GM19193 (cell line): ENCODE measurements around the gene SAPCD2.

ENCODE experiments used
- POLR2A ChIP-seq: IDR thresholded peaks from 4 replicates; pipeline ENCODE4 v1.6.1; 2011; ENCODE audit not compliant: insufficient read depth, insufficient read length; ENCODE audit errors: extremely low read depth

Gene SAPCD2

DNA sequence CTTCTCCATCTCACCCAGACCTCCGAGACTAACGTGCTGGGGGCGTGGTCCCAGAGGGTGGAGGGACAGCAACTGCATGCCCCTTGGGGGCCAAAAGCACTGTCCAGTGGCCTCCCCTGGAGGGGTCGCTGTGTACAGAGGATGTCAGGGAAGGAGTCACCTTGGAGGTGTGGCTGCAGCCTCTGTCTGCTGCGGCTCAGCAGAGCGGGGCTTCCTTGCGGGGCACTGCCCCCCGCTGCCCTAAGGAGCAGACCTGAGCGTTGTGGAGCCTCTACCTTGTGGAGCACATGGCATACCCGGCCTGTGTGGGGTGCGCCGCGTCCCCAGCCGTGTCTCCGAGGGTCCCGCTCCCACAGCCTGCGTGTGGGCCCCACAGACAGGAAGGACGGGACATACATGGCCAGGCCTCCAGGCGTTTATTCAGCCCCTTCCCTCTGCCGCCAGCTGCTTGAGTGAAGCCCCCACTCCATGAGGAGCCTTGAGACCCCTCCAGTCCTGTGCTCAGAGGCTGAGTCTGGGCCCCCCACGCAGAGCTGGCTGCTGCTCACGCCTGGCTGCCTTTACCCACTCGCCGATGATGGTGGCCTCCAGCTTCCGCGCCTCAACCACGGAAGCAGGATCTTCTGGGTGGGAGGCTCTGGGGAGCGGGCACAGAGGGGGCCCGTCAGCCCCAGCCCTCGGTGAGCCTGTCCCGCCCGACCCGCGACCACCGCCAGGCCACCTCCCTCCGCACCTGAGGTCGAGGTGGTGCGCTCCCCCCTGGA lies 40.0 kb upstream of the SAPCD2 start:
- TF ChIP-seq POLR2A: no peak

- no peak for TF ChIP-seq POLR2A
Observed at GRCh38 chr9:137109250-137110146, 39.1 kb upstream of the SAPCD2 start.

- no peak for TF ChIP-seq POLR2A
Observed at GRCh38 chr9:137108608-137109249, 38.4 kb upstream of the SAPCD2 start.

GRCh38 chr9:137107982-137108381 lies 37.6 kb upstream of the SAPCD2 start:
- TF ChIP-seq POLR2A: no peak

DNA sequence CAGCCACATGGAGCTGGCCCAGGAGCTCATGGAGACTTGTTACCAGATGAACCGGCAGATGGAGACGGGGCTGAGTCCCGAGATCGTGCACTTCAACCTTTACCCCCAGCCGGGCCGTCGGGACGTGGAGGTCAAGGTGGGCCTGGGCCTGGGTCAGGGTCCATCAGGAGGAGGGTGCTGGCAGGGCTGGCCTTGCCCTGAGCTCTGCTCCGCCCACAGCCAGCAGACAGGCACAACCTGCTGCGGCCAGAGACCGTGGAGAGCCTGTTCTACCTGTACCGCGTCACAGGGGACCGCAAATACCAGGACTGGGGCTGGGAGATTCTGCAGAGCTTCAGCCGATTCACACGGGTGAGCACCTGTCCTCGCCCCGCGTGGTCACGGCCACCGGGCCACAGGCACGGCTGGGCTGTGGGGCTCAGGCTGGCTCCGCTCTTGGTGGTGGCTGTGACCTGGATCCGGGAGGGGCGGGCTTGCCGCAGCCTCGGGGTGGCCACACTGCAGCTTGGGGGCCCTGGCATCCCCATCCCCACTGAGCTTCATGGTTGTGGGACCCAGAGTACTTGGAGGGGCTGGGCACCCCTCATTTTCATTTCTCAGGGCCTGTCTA lies 37.1 kb upstream of the SAPCD2 start:
- peak; percentile 18 for TF ChIP-seq POLR2A

DNA sequence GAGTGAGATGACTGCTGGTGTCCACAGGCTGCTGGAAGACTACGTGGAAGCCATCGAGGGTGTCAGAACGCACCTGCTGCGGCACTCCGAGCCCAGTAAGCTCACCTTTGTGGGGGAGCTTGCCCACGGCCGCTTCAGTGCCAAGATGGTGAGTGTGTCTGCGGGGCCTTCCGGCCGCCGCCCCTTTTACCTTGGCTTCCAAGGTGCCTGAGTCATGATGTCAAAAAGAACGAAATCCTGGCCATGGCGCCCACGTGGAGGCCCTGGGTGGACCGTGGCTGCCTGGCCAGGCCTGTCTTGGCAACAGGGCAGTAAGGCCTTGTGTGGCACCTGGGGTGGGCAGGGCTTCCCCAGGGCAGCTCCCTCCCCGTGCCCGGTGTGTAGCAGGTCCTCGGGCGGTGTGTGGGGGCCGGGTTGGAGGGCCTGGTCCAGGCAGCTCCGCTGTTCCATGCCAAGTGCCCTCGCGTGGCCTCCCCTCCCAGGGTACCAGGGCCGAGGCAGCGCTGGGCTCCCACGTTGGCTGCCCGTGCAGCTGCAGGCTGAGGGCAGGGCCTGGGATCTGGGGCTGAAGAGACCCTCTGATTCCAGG lies 36.4 kb upstream of the SAPCD2 start:
- no peak for TF ChIP-seq POLR2A

- no peak for TF ChIP-seq POLR2A
Observed at GRCh38 chr9:137105814-137106661, 35.7 kb upstream of the SAPCD2 start.

GRCh38 chr9:137103206-137103999 lies 33.0 kb upstream of the SAPCD2 start:
- no peak for TF ChIP-seq POLR2A

- no peak for TF ChIP-seq POLR2A
Observed at GRCh38 chr9:137099231-137099630, 28.9 kb upstream of the SAPCD2 start.

GRCh38 chr9:137097761-137098462 lies 27.6 kb upstream of the SAPCD2 start:
- no peak for TF ChIP-seq POLR2A

DNA sequence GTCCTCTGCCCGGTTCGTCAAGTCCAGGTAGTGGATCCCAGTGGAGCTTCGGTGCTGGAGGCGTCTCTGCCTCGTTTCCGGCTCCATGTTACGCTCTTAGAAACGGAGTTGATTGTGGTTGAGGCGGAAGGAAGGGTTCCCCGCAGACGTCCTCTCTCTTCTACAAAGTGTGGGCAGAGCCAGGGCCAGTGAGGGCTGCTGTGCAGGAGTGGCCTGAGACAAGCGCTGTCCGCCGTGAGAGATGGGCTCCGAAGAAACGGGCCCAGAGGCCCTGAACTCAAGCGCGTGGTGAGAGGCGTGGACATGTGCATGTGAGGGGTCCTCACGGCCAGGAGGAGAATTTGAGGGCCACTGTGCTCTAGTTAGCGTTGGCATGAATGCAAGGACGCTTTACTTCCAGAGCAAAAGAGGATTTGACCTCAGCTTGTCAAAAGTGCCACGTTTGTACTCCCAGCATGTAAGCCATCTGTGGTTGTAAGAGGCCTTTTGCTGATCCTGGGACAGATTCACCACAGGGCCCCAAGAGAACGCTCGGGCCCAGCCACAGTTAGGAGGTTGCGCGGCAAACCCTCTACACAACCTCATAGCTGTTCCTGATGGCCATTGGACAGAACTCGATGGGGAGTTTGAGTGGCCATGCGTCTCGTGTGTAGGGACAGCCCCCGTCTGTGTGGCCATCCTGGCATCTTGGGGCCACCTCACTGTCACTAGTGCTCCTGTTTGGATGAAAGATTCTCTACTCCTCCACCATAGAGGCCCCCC lies 26.6 kb upstream of the SAPCD2 start:
- TF ChIP-seq POLR2A: no peak

DNA sequence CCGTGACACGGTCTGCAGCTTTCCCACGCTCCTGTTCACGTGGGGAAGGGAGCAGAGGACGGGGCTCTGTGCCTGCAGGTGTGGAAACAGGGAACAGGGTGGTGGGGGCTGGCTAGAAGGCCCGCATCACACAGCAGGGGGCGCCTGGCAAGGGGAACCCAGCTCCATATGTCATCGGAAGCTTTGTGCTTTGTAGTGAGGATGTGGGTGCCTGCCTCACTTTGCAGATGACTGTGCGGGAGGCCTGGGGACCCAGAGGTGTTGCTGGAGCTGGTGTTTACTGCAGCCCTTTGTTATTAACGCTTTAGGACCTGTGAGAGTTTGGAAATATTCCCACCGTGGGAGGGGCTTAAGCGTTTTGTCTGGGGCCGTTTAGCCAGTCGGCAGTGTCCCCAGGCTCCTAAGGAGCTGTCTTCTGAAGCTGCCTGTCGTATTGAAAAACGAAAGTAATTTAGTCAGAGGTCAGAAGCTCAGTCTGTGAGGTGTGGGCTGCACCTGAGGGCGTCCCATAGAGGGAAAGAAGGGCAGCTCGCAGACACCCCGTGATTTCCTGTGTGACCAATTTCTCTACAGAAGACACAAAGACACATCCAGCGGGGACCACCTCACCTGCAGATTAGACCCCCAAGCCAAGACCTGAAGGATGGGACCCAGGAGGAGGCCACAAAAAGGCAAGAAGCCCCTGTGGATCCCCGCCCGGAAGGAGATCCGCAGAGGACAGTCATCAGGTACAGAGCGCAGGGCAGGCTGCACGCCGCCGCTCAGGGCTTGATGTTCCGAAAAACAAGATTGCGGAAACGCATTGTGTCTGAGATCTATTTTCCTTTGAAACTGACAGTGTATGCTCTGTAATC lies 25.5 kb upstream of the SAPCD2 start:
- TF ChIP-seq POLR2A: no peak
